NCI-H774 (cell line): ENCODE measurements around the gene RAB29.

Experiments
- DNase-seq: peaks from one replicate; lab custom pipeline; 2025; lab: John Stamatoyannopoulos, UW

The RAB29 gene

DNA sequence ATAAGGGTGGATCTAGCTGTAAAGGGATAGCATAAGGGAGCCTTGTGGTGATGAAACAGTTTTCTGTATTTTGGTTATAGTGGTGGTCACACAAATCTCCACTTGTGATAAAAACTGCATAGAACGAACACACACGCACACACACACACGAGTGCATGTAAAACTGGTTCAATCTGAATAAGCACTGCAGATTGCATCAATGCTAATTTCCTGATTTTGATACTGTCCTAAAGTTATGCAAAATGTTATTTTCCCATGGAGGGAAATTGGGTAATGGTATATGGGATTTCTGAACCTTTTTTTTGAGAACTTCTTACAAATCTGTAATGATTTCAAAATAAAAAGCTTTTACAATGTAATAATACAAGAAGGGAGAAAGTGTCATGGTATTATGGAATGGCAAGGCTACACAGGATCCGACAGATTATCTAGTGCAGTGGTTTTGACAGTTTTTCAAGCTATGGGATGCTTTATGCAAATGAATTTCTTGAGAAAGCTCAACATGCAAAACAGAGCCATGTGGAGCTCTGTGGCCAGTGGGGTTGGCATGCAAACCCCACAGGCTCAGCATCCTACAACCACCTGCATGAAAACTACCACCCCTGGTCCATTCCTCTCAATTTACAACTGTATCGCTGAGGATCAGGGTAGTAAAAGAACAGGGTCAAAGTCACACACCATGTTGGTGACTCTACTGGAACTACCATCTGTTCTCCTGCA lies 18.9 kb upstream of the RAB29 start:
- DNase-seq = no peak

DNA sequence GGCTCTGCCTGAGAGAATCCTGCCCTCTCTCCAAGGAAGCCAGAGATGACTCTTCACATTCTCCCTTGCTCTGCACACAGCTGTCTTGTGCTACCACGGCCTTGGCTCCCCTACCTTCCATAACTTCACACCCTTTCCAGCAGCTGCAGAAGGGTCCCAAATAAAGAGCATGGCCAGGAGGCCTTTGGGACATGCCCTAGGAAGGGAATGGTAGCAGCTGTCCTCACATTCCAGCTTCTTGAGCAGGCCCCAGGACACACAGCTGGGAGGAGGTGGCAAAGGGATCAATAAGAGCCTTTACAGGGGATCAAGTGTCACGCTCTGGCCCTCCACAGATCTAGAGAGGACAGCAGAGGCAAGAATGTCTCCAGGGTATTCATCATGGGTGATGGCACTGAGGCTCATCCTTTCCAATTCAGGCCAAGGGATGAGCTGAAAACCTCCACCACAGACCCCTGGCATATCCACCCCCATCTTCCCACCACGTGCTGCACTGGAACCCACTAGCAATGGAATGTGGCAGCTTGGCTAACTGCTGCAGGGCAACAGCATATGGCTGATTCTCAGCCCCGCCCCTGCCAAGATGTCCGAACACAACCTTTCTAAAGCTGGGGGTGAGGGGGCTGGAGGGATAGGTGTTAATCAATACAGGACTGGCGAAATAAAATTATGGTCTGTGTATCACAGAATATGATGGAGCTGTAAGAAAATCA lies 17.8 kb upstream of the RAB29 start:
- DNase-seq = no peak

- no peak for DNase-seq
Measured at GRCh38 chr1:205792481-205792881, 17.2 kb upstream of the RAB29 start.

GRCh38 chr1:205791568-205792180 lies 16.4 kb upstream of the RAB29 start:
- DNase-seq = peak; percentile 30

DNA sequence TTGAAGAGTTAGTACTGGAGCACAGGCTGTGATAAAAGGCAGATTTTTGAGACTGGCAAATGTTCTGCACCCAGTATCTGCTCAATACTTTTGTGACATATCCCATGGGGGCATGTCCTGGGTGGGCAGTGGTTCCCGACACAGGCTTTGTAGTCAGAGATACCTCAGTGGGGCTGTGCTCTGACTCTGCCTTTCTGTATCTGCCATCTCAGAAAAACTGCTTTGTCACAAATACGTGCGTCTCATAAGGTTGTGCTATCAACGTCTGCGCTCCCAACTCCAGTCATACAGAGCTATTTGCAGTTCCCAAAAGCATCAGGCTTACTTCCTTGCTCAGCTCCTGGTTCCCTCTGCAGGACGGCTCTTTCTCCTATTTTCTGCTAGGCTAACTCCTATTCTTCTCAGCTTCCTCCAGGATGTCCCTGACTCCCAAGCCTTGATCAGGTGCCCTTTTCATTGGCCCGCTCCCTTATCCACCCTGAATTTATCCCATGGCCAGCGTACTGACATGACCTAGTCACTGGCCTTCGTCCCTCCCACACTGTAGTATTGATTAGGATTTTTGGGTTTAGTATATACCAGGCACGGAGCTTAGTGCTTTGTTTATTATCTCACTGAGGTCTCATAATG lies 12.1 kb upstream of the RAB29 start:
- no peak for DNase-seq

GRCh38 chr1:205786601-205787000 lies 11.3 kb upstream of the RAB29 start:
- no peak for DNase-seq

DNA sequence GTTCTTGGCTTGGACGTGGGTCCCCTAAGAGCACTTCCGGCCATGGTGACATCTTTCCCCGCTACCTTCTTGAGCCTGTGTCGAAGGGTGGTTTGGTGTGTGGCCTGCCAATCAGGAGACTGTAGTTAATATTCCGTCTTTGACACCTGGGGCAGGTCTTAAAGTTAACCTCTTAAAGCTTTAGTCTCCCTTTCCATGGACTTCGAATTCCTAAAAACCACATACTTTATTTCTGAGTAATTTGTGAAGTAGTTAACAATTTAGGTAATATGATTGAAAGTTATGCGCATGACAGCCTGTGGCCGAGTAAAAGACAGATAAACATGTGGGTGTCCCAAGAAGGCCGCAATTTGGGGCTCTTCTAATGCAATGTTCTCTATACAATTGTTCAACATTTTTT lies 10.2 kb upstream of the RAB29 start:
- no peak for DNase-seq

DNA sequence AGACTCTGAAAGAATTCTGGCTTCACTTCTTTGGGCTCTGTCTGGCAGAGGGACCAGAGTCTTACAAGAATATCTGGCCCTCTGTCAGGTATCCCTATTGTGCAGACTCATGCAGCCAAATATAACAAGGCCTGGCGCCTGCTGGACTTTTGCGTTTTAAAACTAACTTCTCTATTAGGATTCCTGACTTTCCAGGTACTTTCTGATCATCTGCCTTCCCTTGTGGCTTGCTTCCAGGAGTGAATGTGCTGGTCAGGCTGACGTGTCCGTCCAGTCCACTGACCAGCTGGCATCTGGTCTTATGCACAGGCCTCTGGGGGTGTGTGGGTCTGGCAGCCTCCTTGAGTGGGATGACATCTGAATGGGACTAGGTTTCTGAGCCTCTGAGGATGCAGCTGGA lies 8.6 kb upstream of the RAB29 start:
- no peak for DNase-seq

- no peak for DNase-seq
Measured at GRCh38 chr1:205783433-205783795, 8.1 kb upstream of the RAB29 start.

DNA sequence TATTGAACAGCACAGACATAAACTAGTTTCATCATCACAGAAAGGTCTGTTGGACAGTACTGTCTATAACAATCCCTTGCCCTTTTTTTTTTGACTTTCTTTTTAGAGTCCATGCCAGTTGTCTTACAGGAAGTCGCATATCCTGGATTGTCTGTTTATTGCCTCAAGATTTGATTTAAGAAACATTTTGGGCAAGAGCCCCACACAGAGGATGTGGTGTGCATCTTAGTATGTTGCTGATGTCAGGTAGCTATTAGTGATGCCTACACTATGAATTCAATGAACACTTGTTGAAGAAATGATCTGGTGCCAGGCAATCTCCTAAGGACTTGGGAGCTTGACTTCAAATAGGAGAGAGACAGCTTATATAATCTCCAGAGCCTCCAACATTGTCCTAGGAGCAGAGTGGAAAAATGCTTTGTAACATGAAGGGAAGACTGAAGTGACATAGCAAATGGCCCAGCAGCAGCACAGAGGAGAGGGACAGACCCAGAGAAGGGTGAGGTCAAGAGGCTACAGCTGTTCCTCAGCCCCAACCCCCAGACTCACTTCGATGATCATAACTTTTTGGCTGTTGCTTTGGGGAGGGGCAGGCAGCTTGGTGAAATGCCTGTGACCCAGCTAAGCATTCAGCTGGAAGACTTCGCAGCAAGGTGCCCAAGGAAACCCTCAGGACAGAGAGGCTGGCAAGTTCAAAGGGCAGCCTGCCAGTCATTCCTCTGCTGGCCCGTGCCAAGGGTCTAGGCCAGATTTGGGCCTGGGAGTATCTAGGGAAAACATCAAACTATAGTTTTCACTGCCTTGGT lies 7.5 kb upstream of the RAB29 start:
- DNase-seq = no peak

- DNase-seq = no peak
Measured at GRCh38 chr1:205780335-205780734, 5.1 kb upstream of the RAB29 start.

- no peak for DNase-seq
Measured at GRCh38 chr1:205777994-205778393, 2.7 kb upstream of the RAB29 start.

DNA sequence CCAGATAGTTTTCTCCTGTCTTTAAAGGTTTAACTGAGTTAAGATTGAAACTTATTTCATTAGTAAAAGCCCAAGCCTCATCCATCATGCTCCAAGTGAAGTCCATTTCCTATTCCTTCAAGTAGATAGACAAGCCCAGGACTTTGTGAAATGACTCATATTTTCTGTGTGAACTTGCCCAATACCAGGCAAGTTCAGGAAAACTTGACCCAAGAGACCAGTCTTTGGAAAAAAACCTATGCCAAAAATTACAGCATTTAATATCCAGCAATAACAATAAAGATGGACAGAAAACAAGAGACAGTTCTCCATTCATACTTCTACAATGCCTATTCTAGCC lies 405 bp upstream of the RAB29 start:
- DNase-seq = no peak

GRCh38 chr1:205774198-205775014 lies 876 bp downstream of the RAB29 start:
- no peak for DNase-seq

GRCh38 chr1:205772607-205773032 lies 2.7 kb downstream of the RAB29 start:
- DNase-seq = no peak

GRCh38 chr1:205770618-205771017 lies 4.7 kb downstream of the RAB29 start:
- no peak for DNase-seq

GRCh38 chr1:205769641-205770365 lies 5.5 kb downstream of the RAB29 start:
- DNase-seq = no peak

GRCh38 chr1:205767248-205767647 lies 8.0 kb downstream of the RAB29 start:
- peak; percentile 69 for DNase-seq

DNA sequence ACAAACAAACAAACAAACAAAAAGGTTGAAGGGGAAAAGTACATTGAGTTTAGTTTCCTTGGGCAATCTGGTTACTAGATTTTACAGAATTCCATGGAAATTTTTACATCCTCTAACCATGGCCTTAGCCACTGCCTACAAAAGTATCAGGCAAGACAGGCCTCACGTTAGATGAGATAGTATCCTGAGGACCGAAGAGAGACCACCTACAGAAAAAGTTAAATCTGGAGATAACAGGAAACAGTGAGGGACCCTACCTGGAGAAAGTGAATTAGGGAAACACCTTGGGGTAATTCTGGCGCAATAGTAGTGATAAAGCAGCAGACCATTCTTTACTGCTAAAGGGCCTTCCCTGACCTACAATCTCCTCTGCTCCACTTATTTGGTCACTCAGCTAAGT lies 8.7 kb downstream of the RAB29 start:
- DNase-seq = no peak

GRCh38 chr1:205766038-205766437 lies 9.2 kb downstream of the RAB29 start:
- no peak for DNase-seq

GRCh38 chr1:205764578-205764977 lies 10.7 kb downstream of the RAB29 start:
- DNase-seq = no peak
